AG09319 (cell line): Measurements from ENCODE around the gene MPDZ.

ENCODE experiments used
- DNase-seq: peaks from one replicate; pipeline ENCODE4 v3.0.0-alpha.2; 2010; ENCODE audit warnings: low read depth; ENCODE audit errors: extremely low read depth
- CTCF ChIP-seq: IDR thresholded peaks from 2 replicates; pipeline ENCODE4 v1.5.1; 2011; ENCODE audit warnings: low read depth, mild to moderate bottlenecking, inconsistent platforms, low read length, moderate library complexity

Gene MPDZ

GRCh38 chr9:13139641-13140171 is 139.8 kb downstream of the MPDZ start:
- TF ChIP-seq CTCF: no peak
- no peak for DNase-seq

GRCh38 chr9:13137426-13137825 is 142.1 kb downstream of the MPDZ start:
- TF ChIP-seq CTCF: no peak
- DNase-seq: no peak

GRCh38 chr9:13131991-13132390 is 147.5 kb downstream of the MPDZ start:
- no peak for TF ChIP-seq CTCF
- no peak for DNase-seq

- DNase-seq: no peak
- TF ChIP-seq CTCF: no peak
Observed at GRCh38 chr9:13131416-13131815, 148.1 kb downstream of the MPDZ start.

GRCh38 chr9:13128266-13128860 is 151.1 kb downstream of the MPDZ start:
- TF ChIP-seq CTCF: no peak
- no peak for DNase-seq

- DNase-seq: no peak
- no peak for TF ChIP-seq CTCF
Observed at GRCh38 chr9:13127131-13127530, 152.4 kb downstream of the MPDZ start.

GRCh38 chr9:13125261-13125660 is 154.2 kb downstream of the MPDZ start:
- DNase-seq: no peak
- TF ChIP-seq CTCF: no peak
